ENCODE results near the gene KLF4. TPM values are rescaled to one million over a fixed set of nuclear protein-coding genes. Genes with fewer than 3 reads are reported as not detected.

KLF4 gene
- total RNA-seq, 1 donor from 2014 or later, result 28.0 TPM

GRCh38 chr9:107478805-107479204 lies 10.8 kb downstream of the KLF4 start:
- Histone ChIP-seq H3K9me3 (replicated peaks) (no peaks in the 10 kb centered on the region), H3K36me3 (no peaks in the 10 kb centered on the region), H3K4me3 (no peak overlapping the region), H3K27ac (replicated peaks) (no peak overlapping the region), H3K27me3 (ENCODE audit: low read depth) (no peaks in the 10 kb centered on the region), H3K4me1 (peaks cover 7% of the 10 kb centered on the region)
- DNase-seq, result no peak
- intact Hi-C loops (cut with micrococcal nuclease), result no loop called here
- no peak for TF ChIP-seq CTCF (IDR thresholded peaks at IDR 0.05; ENCODE audit: borderline replicate concordance)

- TF ChIP-seq CTCF (IDR thresholded peaks at IDR 0.05; ENCODE audit: borderline replicate concordance), result no peak
- DNase-seq, result no peak
- Histone ChIP-seq H3K4me3 (no peak overlapping the region), H3K36me3 (no peaks in the 10 kb centered on the region), H3K27me3 (ENCODE audit: low read depth) (no peaks in the 10 kb centered on the region), H3K4me1 (no peaks in the 10 kb centered on the region), H3K27ac (replicated peaks) (no peak overlapping the region), H3K9me3 (replicated peaks) (no peaks in the 10 kb centered on the region)
- intact Hi-C loops (cut with micrococcal nuclease), result no loop called here
Measured at GRCh38 chr9:107474124-107474523, 15.4 kb downstream of the KLF4 start.

GRCh38 chr9:107472581-107473340 lies 16.8 kb downstream of the KLF4 start:
- no peak for TF ChIP-seq CTCF (IDR thresholded peaks at IDR 0.05; ENCODE audit: borderline replicate concordance)
- Histone ChIP-seq H3K27ac (replicated peaks) (no peak overlapping the region), H3K9me3 (replicated peaks) (no peaks in the 10 kb centered on the region), H3K36me3 (no peaks in the 10 kb centered on the region), H3K4me1 (no peaks in the 10 kb centered on the region), H3K4me3 (no peak overlapping the region), H3K27me3 (ENCODE audit: low read depth) (no peaks in the 10 kb centered on the region)
- DNase-seq, result no peak
- intact Hi-C loops (cut with micrococcal nuclease), result no loop called here

- Histone ChIP-seq H3K4me3 (no peak overlapping the region), H3K36me3 (no peaks in the 10 kb centered on the region), H3K27me3 (ENCODE audit: low read depth) (no peaks in the 10 kb centered on the region), H3K4me1 (no peaks in the 10 kb centered on the region), H3K27ac (replicated peaks) (no peak overlapping the region), H3K9me3 (replicated peaks) (no peaks in the 10 kb centered on the region)
- no peak for DNase-seq
- intact Hi-C loops (cut with micrococcal nuclease), result no loop called here
- TF ChIP-seq CTCF (IDR thresholded peaks at IDR 0.05; ENCODE audit: borderline replicate concordance), result no peak
Measured at GRCh38 chr9:107471552-107471951, 18.0 kb downstream of the KLF4 start.

GRCh38 chr9:107467416-107467815 lies 22.2 kb downstream of the KLF4 start:
- no peak overlapping the region for H3K27ac ChIP-seq (replicated peaks)
- no peak overlapping the region for H3K4me3 ChIP-seq
- H3K9me3 ChIP-seq (replicated peaks), result no peaks in the 10 kb centered on the region
- DNase-seq, result no peak
- peaks cover 15% of the 10 kb centered on the region for H3K4me1 ChIP-seq
- H3K27me3 ChIP-seq (ENCODE audit: low read depth), result no peaks in the 10 kb centered on the region
- no peak for TF ChIP-seq CTCF (IDR thresholded peaks at IDR 0.05; ENCODE audit: borderline replicate concordance)
- intact Hi-C loops (cut with micrococcal nuclease), result loop anchor here (10.0 kb wide), 1 partner anchor 1097 kb away; no protein-coding TSS in a partner anchor
- H3K36me3 ChIP-seq, result no peaks in the 10 kb centered on the region

All from left ventricle myocardium inferior (tissue), 1 donor.